ENCODE data around the gene ZKSCAN1. TPM values are rescaled to one million over a fixed set of nuclear protein-coding genes. Genes with fewer than 3 reads are reported as not detected.

Gene ZKSCAN1
- total and polyA plus RNA-seq, 2 donors (not counting 1 experiment from before 2014, with no cell fraction given) = 12.9 to 97.4 TPM

- no peaks in the 10 kb centered on the region for H3K9me3 Mint-ChIP-seq (ENCODE audit: insufficient read depth)
- no peak overlapping the region for H3K27ac Mint-ChIP-seq
- H3K4me2 ChIP-seq (replicated peaks; ENCODE audit: low read depth, low read length, poor library complexity, severe bottlenecking) = no peak overlapping the region
- DNase-seq (no peak), ATAC-seq (ENCODE audit: low read depth) (no peak)
- ChIA-PET CTCF (interaction anchor here (1.0 kb wide), 1 partner anchor 8 kb away, joined by 3 read pairs; no protein-coding TSS in a partner anchor), POLR2A (no interaction called here)
- no peaks in the 10 kb centered on the region for H3K27me3 Mint-ChIP-seq
- no peak overlapping the region for H3K4me3 Mint-ChIP-seq
- no peak overlapping the region for H3K4me3 ChIP-seq (ENCODE audit: control extremely low read depth in 1 of 5, extremely low read depth in 1 of 5, insufficient read depth in 1 of 5, low read depth in 2 of 5, low read length in 4 of 5)
- 100% methylated on average over 4 of the region's 11 CpGs for WGBS (ENCODE audit: insufficient coverage)
- no peaks in the 10 kb centered on the region for H3K27me3 ChIP-seq (replicated peaks in 1 of 4; ENCODE audit: control extremely low read depth in 1 of 4, control insufficient read depth in 3 of 4, insufficient read depth in 4 of 4, low read length in 3 of 4)
- H3K9ac ChIP-seq (ENCODE audit: low read length) = no peak overlapping the region
- no peak overlapping the region for H3K27ac ChIP-seq (ENCODE audit: low read length in 2 of 2)
- peaks cover 1 to 33% of the 10 kb centered on the region in 2 experiments for H3K36me3 ChIP-seq (replicated peaks in 1 of 2; ENCODE audit: control extremely low read depth in 1 of 2, control insufficient read depth in 1 of 2, extremely low read depth in 1 of 2, insufficient read depth in 2 of 2, low read length in 1 of 2)
- peaks cover 5% of the 10 kb centered on the region for H3K79me2 ChIP-seq (ENCODE audit: control insufficient read depth, insufficient read depth, low read length)
- no peak overlapping the region for H2AFZ ChIP-seq (ENCODE audit: insufficient read depth, low read depth, low read length, poor library complexity, severe bottlenecking)
- no peaks in the 10 kb centered on the region for H4K20me1 ChIP-seq (ENCODE audit: control insufficient read depth, insufficient read depth, low read length, poor library complexity, severe bottlenecking)
- intact Hi-C loops (cut with micrococcal nuclease) = no loop called here
- H3K9me3 ChIP-seq (ENCODE audit: control extremely low read depth in 1 of 3, control insufficient read depth in 2 of 3, insufficient read depth in 1 of 3, low read length in 2 of 3) = no peaks in the 10 kb centered on the region
- H3K4me1 ChIP-seq (ENCODE audit: control insufficient read depth in 2 of 2, insufficient read depth in 2 of 2, low read length in 2 of 2) = peaks cover 0 to 9% of the 10 kb centered on the region in 2 donors
- TF ChIP-seq CTCF (IDR thresholded peaks at IDR 0.05) (no peak), EZH2 (IDR thresholded peaks at IDR 0.05; ENCODE audit: borderline replicate concordance, insufficient read depth, low read depth, low read length, poor library complexity, severe bottlenecking) (no peak)
- H3K4me1 Mint-ChIP-seq = peaks cover 2% of the 10 kb centered on the region
Observed at GRCh38 chr7:100061518-100062193, 46.3 kb downstream of the ZKSCAN1 start.

- H3K79me2 ChIP-seq (ENCODE audit: control insufficient read depth, insufficient read depth, low read length) = no peaks in the 10 kb centered on the region
- ChIA-PET POLR2A (no interaction called here), CTCF (interaction anchor here (0.6 to 1.3 kb wide), 2 partner anchors 36 to 69 kb away, joined by 3 read pairs; no protein-coding TSS in a partner anchor)
- 100% methylated on average over 3 of the region's 4 CpGs for WGBS (ENCODE audit: insufficient coverage)
- Mint-ChIP-seq H3K27me3 (no peaks in the 10 kb centered on the region), H3K4me1 (peaks cover 2% of the 10 kb centered on the region), H3K27ac (no peak overlapping the region), H3K4me3 (no peak overlapping the region), H3K9me3 (ENCODE audit: insufficient read depth) (no peaks in the 10 kb centered on the region)
- no peak overlapping the region for H3K27ac ChIP-seq (ENCODE audit: low read length in 2 of 2)
- ATAC-seq (ENCODE audit: low read depth) (no peak), DNase-seq (no peak)
- no peak overlapping the region for H3K4me3 ChIP-seq (ENCODE audit: control extremely low read depth in 1 of 5, extremely low read depth in 1 of 5, insufficient read depth in 1 of 5, low read depth in 2 of 5, low read length in 4 of 5)
- intact Hi-C loops (cut with micrococcal nuclease) = no loop called here
- no peak overlapping the region for H3K4me2 ChIP-seq (replicated peaks; ENCODE audit: low read depth, low read length, poor library complexity, severe bottlenecking)
- H3K36me3 ChIP-seq (replicated peaks in 1 of 2; ENCODE audit: control extremely low read depth in 1 of 2, control insufficient read depth in 1 of 2, extremely low read depth in 1 of 2, insufficient read depth in 2 of 2, low read length in 1 of 2) = peaks cover 0 to 16% of the 10 kb centered on the region in 2 experiments
- H2AFZ ChIP-seq (ENCODE audit: insufficient read depth, low read depth, low read length, poor library complexity, severe bottlenecking) = no peak overlapping the region
- H3K4me1 ChIP-seq (ENCODE audit: control insufficient read depth in 2 of 2, insufficient read depth in 2 of 2, low read length in 2 of 2) = peaks cover 0 to 9% of the 10 kb centered on the region in 2 donors
- no peaks in the 10 kb centered on the region for H3K9me3 ChIP-seq (ENCODE audit: control extremely low read depth in 1 of 3, control insufficient read depth in 2 of 3, insufficient read depth in 1 of 3, low read length in 2 of 3)
- H3K9ac ChIP-seq (ENCODE audit: low read length) = no peak overlapping the region
- H4K20me1 ChIP-seq (ENCODE audit: control insufficient read depth, insufficient read depth, low read length, poor library complexity, severe bottlenecking) = no peaks in the 10 kb centered on the region
- TF ChIP-seq CTCF (IDR thresholded peaks at IDR 0.05) (no peak), EZH2 (IDR thresholded peaks at IDR 0.05; ENCODE audit: borderline replicate concordance, insufficient read depth, low read depth, low read length, poor library complexity, severe bottlenecking) (no peak)
- H3K27me3 ChIP-seq (replicated peaks in 1 of 4; ENCODE audit: control extremely low read depth in 1 of 4, control insufficient read depth in 3 of 4, insufficient read depth in 4 of 4, low read length in 3 of 4) = no peaks in the 10 kb centered on the region
Observed at GRCh38 chr7:100063376-100063775, 48.0 kb downstream of the ZKSCAN1 start.

All from B cell (primary cell).